ENCODE measurements around the gene POLR3GL. TPM values are rescaled to one million over a fixed set of nuclear protein-coding genes. Genes with fewer than 3 reads are reported as not detected.

The POLR3GL gene
- total RNA-seq, 2 experiments from 2014 or later, result 25.0 to 26.5 TPM

DNA sequence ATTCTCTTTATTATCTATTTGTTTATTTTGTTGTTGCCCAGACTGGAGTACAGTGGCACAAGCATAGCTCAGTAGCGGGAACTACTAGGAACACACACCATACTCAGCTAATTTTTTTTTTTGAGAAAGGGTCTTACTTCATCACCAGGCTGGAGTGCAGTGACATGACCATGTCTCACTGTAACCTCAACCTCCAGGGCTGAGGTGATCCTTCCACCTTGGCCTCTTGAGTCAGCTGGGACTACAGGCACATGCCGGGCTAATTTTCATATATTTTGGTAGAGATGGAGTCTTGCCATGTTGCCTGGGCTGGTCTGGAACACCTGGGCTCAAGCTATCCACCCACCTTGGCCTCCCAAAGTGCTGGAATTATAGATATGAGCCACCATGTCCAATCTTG lies 37.2 kb downstream of the POLR3GL start:
- ChIA-PET POLR2A (interaction anchor here (0.9 to 3.8 kb wide), 3 partner anchors 9 to 50 kb away, joined by 3 to 13 read pairs (median 10); no protein-coding TSS in a partner anchor), CTCF (interaction anchor here (1.2 to 4.4 kb wide), 3 partner anchors 13 to 33 kb away, joined by 5 to 38 read pairs (median 5); no protein-coding TSS in a partner anchor)
- Mint-ChIP-seq H3K27ac (no peak overlapping the region), H3K4me1 (ENCODE audit: low read depth) (peaks cover 61% of the 10 kb centered on the region), H3K4me3 (no peak overlapping the region), H3K36me3 (ENCODE audit: low read depth) (no peaks in the 10 kb centered on the region), H3K27me3 (ENCODE audit: low read depth) (no peaks in the 10 kb centered on the region), H3K9me3 (ENCODE audit: insufficient read depth) (no peaks in the 10 kb centered on the region)
- no peak for DNase-seq
- no peak for ATAC-seq

GRCh38 chr1:146007489-146008133 lies 43.1 kb downstream of the POLR3GL start:
- no peaks in the 10 kb centered on the region for H3K36me3 Mint-ChIP-seq (ENCODE audit: low read depth)

GRCh38 chr1:146010126-146010738 lies 45.7 kb downstream of the POLR3GL start:
- Mint-ChIP-seq H3K9me3 (ENCODE audit: insufficient read depth) (no peaks in the 10 kb centered on the region), H3K27ac (peak overlapping the region; percentile 62), H3K4me3 (no peak overlapping the region), H3K27me3 (ENCODE audit: low read depth) (peaks cover 4% of the 10 kb centered on the region), H3K36me3 (ENCODE audit: low read depth) (no peaks in the 10 kb centered on the region), H3K4me1 (ENCODE audit: low read depth) (peaks cover 34% of the 10 kb centered on the region)
- ChIA-PET CTCF (interaction anchor here (1.7 to 10.1 kb wide), 7 partner anchors 14 to 164 kb away, joined by 4 to 269 read pairs (median 25); partner anchors contain the start of genes ANKRD34A, NUDT17, PIAS3 and POLR3GL), POLR2A (interaction anchor here (1.3 to 4.7 kb wide), 3 partner anchors 14 to 83 kb away, joined by 3 to 61 read pairs (median 6); partner anchors contain the start of genes RBM8A and TXNIP)
- DNase-seq (no peak), ATAC-seq (no peak)

More at GRCh38 chr1:146007489-146008133, 43.1 kb downstream of the POLR3GL start:
- H3K4me1 Mint-ChIP-seq (ENCODE audit: low read depth), result peaks cover 39% of the 10 kb centered on the region
- POLR2A ChIA-PET, result interaction anchor here (0.6 to 4.7 kb wide), 12 partner anchors 9 to 182 kb away, joined by 3 to 61 read pairs (median 4); partner anchors contain the start of genes LIX1L, PEX11B, RBM8A and TXNIP
- ATAC-seq (no peak), DNase-seq (no peak)
- H3K9me3 Mint-ChIP-seq (ENCODE audit: insufficient read depth), result no peaks in the 10 kb centered on the region
- peak overlapping the region; percentile 91 for H3K27ac Mint-ChIP-seq
- no peaks in the 10 kb centered on the region for H3K27me3 Mint-ChIP-seq (ENCODE audit: low read depth)
- CTCF ChIA-PET, result interaction anchor here (0.6 to 10.1 kb wide), 21 partner anchors 10 to 256 kb away, joined by 3 to 269 read pairs (median 7); partner anchors contain the start of genes ANKRD34A, HJV, LIX1L and NUDT17
- peak overlapping the region; percentile 69 for H3K4me3 Mint-ChIP-seq

- peak; percentile 84 for ATAC-seq
- H3K27me3 Mint-ChIP-seq (ENCODE audit: low read depth), result peaks cover 20% of the 10 kb centered on the region
- CTCF ChIA-PET, result interaction anchor here (0.9 to 10.1 kb wide), 13 partner anchors 8 to 167 kb away, joined by 3 to 269 read pairs (median 5); partner anchors contain the start of genes ANKRD34A, HJV and NUDT17
- H3K4me3 Mint-ChIP-seq, result no peak overlapping the region
- POLR2A ChIA-PET, result interaction anchor here (0.7 to 2.3 kb wide), 5 partner anchors 16 to 179 kb away, joined by 3 to 10 read pairs (median 5); partner anchors contain the start of genes RBM8A and TXNIP
- no peaks in the 10 kb centered on the region for H3K9me3 Mint-ChIP-seq (ENCODE audit: insufficient read depth)
- DNase-seq, result peak; percentile 77
- H3K36me3 Mint-ChIP-seq (ENCODE audit: low read depth), result no peaks in the 10 kb centered on the region
- H3K4me1 Mint-ChIP-seq (ENCODE audit: low read depth), result peaks cover 12% of the 10 kb centered on the region
- H3K27ac Mint-ChIP-seq, result no peak overlapping the region
Measured at GRCh38 chr1:146012703-146013558, 48.4 kb downstream of the POLR3GL start.

GRCh38 chr1:146013559-146013922 lies 49.1 kb downstream of the POLR3GL start:
- Mint-ChIP-seq H3K27ac (no peak overlapping the region), H3K4me3 (no peak overlapping the region), H3K9me3 (ENCODE audit: insufficient read depth) (no peaks in the 10 kb centered on the region), H3K36me3 (ENCODE audit: low read depth) (no peaks in the 10 kb centered on the region), H3K27me3 (ENCODE audit: low read depth) (peaks cover 26% of the 10 kb centered on the region), H3K4me1 (ENCODE audit: low read depth) (peaks cover 12% of the 10 kb centered on the region)
- DNase-seq, result no peak
- no peak for ATAC-seq
- ChIA-PET POLR2A (no interaction called here), CTCF (interaction anchor here (0.9 to 10.1 kb wide), 6 partner anchors 16 to 168 kb away, joined by 3 to 269 read pairs (median 6); partner anchors contain the start of gene NUDT17)

DNA sequence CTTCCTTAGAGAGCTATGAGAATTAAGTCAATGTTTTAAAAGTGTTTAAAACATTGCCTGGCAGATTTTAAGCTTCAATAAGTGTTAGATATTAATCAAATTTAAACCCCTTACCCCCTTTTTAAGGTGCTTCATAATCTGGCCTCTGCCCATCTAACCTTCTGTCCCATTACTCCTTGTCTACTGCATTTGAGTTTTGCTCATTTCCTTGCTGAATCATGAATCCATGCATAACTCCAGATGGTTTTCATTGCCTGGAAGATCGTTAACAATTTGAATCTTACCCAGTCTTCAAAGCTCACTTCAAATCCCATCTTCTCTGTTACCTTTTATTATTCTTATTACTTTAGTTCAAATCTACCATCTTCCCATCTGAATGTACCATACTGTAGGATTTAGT lies 52.4 kb downstream of the POLR3GL start:
- ATAC-seq (no peak), DNase-seq (no peak)
- Mint-ChIP-seq H3K4me1 (ENCODE audit: low read depth) (peaks cover 12% of the 10 kb centered on the region), H3K27ac (no peak overlapping the region), H3K4me3 (no peak overlapping the region), H3K36me3 (ENCODE audit: low read depth) (no peaks in the 10 kb centered on the region), H3K27me3 (ENCODE audit: low read depth) (peaks cover 52% of the 10 kb centered on the region), H3K9me3 (ENCODE audit: insufficient read depth) (no peaks in the 10 kb centered on the region)
- POLR2A ChIA-PET, result interaction anchor here (0.7 to 1.4 kb wide), 2 partner anchors 9 to 18 kb away, joined by 4 to 5 read pairs; no protein-coding TSS in a partner anchor
- CTCF ChIA-PET, result interaction anchor here (1.2 to 6.0 kb wide), 11 partner anchors 8 to 171 kb away, joined by 3 to 76 read pairs (median 9); partner anchors contain the start of genes ANKRD34A, NUDT17 and POLR3GL

GRCh38 chr1:146019231-146020057 lies 55.0 kb downstream of the POLR3GL start:
- Mint-ChIP-seq H3K4me3 (no peak overlapping the region), H3K27me3 (ENCODE audit: low read depth) (peaks cover 64% of the 10 kb centered on the region), H3K9me3 (ENCODE audit: insufficient read depth) (no peaks in the 10 kb centered on the region), H3K36me3 (ENCODE audit: low read depth) (no peaks in the 10 kb centered on the region), H3K27ac (no peak overlapping the region), H3K4me1 (ENCODE audit: low read depth) (peaks cover 6% of the 10 kb centered on the region)
- DNase-seq, result no peak
- ChIA-PET POLR2A (no interaction called here), CTCF (interaction anchor here (1.6 to 4.1 kb wide), 5 partner anchors 13 to 174 kb away, joined by 6 to 31 read pairs (median 10); partner anchors contain the start of gene NUDT17)
- ATAC-seq, result peak; percentile 44

DNA sequence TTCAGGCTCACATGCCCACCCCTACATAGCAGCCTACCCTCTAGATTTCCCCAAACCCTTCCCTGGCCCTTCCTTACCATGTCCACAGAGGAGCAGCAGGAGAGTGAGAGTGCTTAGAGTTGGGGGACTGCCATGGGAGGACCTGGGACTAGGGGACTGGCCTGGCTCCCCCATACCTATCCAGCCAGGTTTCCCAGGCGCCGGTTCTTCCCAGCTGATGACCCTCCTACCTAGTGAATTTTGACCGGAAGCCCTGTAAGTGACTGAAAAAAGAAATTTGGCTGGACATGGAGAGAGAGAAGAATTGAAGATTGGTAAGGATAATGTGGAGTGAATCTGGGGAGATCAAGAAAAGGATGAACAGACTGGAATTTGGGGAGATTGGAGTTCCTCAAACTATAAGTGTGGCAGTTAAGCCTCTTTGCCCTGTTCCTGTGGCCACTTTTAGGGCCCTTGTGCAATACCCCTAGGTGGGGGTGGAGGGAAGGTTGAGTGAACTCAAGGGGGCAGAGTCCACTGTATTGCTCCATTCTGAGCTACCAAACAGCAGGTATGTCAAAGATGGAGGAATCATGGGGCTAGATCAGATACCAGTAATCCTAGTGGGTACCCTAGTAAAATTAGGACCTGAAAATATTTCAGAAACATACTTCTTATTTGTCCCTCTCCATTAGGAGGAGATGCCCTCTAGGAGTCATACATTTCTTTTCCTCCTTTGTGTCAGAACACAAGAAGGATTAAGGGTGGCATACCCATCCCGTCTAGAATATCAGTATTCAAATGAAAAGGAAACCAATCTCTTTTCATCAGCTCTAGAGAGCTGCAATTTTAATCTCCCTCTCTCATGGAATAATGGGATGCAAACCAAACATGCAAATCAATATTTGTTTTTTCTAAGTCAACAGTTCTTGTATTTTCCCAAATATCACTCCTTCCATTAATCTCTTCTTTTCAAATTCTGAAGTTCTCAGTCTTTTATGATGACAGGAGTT lies 55.9 kb downstream of the POLR3GL start:
- DNase-seq (no peak), ATAC-seq (no peak)
- CTCF ChIA-PET, result interaction anchor here (1.6 to 4.1 kb wide), 5 partner anchors 9 to 175 kb away, joined by 7 to 32 read pairs (median 22); partner anchors contain the start of gene NUDT17
- Mint-ChIP-seq H3K27ac (no peak overlapping the region), H3K4me3 (no peak overlapping the region), H3K36me3 (ENCODE audit: low read depth) (no peaks in the 10 kb centered on the region), H3K4me1 (ENCODE audit: low read depth) (peaks cover 6% of the 10 kb centered on the region), H3K27me3 (ENCODE audit: low read depth) (peaks cover 64% of the 10 kb centered on the region), H3K9me3 (ENCODE audit: insufficient read depth) (no peaks in the 10 kb centered on the region)
- POLR2A ChIA-PET, result no interaction called here

GRCh38 chr1:146021050-146021445 lies 56.6 kb downstream of the POLR3GL start:
- ChIA-PET CTCF (interaction anchor here (1.5 to 3.5 kb wide), 4 partner anchors 9 to 176 kb away, joined by 3 to 32 read pairs (median 14); partner anchors contain the start of gene NUDT17), POLR2A (interaction anchor here (0.7 to 1.3 kb wide), 2 partner anchors 15 to 31 kb away, joined by 3 to 8 read pairs; no protein-coding TSS in a partner anchor)
- H3K4me3 Mint-ChIP-seq, result no peak overlapping the region
- H3K9me3 Mint-ChIP-seq (ENCODE audit: insufficient read depth), result no peaks in the 10 kb centered on the region
- H3K27me3 Mint-ChIP-seq (ENCODE audit: low read depth), result peaks cover 66% of the 10 kb centered on the region
- H3K27ac Mint-ChIP-seq, result no peak overlapping the region
- DNase-seq, result no peak
- no peaks in the 10 kb centered on the region for H3K36me3 Mint-ChIP-seq (ENCODE audit: low read depth)
- peaks cover 6% of the 10 kb centered on the region for H3K4me1 Mint-ChIP-seq (ENCODE audit: low read depth)
- no peak for ATAC-seq

Measured in activated CD8-positive, alpha-beta T cell treated with anti-CD3 and anti-CD28 coated beads, Interleukin-2, amount 10 ng/mL, durations not matched to agents 7 days and 5 days (primary cell).